ENCODE results near the gene ABCC11.

GRCh38 chr16:48256579-48257177 is 9.3 kb upstream of the ABCC11 start:
- no peak for TF ChIP-seq POLR2A (IDR thresholded peaks at IDR 0.05; ENCODE audit: low read depth, low read length)
- TF ChIP-seq POLR2AphosphoS5 (IDR thresholded peaks at IDR 0.05; ENCODE audit: low read depth, low read length) = no peak
- TF ChIP-seq POU2F2 (IDR thresholded peaks at IDR 0.05; ENCODE audit: low read depth, low read length) = no peak
- no peak for TF ChIP-seq TAF1 (IDR thresholded peaks at IDR 0.05; ENCODE audit: low read depth, low read length)
- no peak for TF ChIP-seq SPI1 (IDR thresholded peaks at IDR 0.05; ENCODE audit: low read depth, low read length)
- TF ChIP-seq PAX5 (IDR thresholded peaks at IDR 0.05; ENCODE audit: insufficient read depth, low read length, severe bottlenecking) = no peak
